NCI-H748 treated with DMSO at 0.1 percent for 48 hours (cell line): ENCODE data around the gene ETV5.

ENCODE experiments used
- DNase-seq: peaks from one replicate; lab custom pipeline; 2025; lab: John Stamatoyannopoulos, UW

Gene ETV5

GRCh38 chr3:186108941-186109865 lies at the start of gene ETV5:
TSS of gene ETV5 (minus strand) at chr3:186109089. CDS start at chr3:186105868, 3,221 bp downstream.
- peak; percentile 85 for DNase-seq

GRCh38 chr3:186154641-186155040 lies 45.8 kb upstream of the ETV5 start:
- no peak for DNase-seq

GRCh38 chr3:186152889-186153292 lies 44.0 kb upstream of the ETV5 start:
- no peak for DNase-seq

- DNase-seq: no peak
These were observed 43.5 kb upstream of the ETV5 start for GRCh38 chr3:186152361-186152798.

GRCh38 chr3:186151077-186151971 lies 42.4 kb upstream of the ETV5 start:
- no peak for DNase-seq

- no peak for DNase-seq
These were observed 41.3 kb upstream of the ETV5 start for GRCh38 chr3:186150041-186150830.

- no peak for DNase-seq
These were observed 40.6 kb upstream of the ETV5 start for GRCh38 chr3:186149319-186149960.

GRCh38 chr3:186144257-186144656 lies 35.4 kb upstream of the ETV5 start:
- DNase-seq: no peak

GRCh38 chr3:186143250-186143649 lies 34.4 kb upstream of the ETV5 start:
- no peak for DNase-seq

- no peak for DNase-seq
These were observed 33.6 kb upstream of the ETV5 start for GRCh38 chr3:186142393-186142932.

GRCh38 chr3:186141790-186142189 lies 32.9 kb upstream of the ETV5 start:
- DNase-seq: no peak

- no peak for DNase-seq
These were observed 29.5 kb upstream of the ETV5 start for GRCh38 chr3:186138272-186138981.

GRCh38 chr3:186137051-186137685 lies 28.3 kb upstream of the ETV5 start:
- no peak for DNase-seq

GRCh38 chr3:186133980-186134379 lies 25.1 kb upstream of the ETV5 start:
- DNase-seq: no peak

- no peak for DNase-seq
These were observed 23.6 kb upstream of the ETV5 start for GRCh38 chr3:186132487-186132886.

- no peak for DNase-seq
These were observed 20.3 kb upstream of the ETV5 start for GRCh38 chr3:186129206-186129605.

GRCh38 chr3:186128158-186128557 lies 19.3 kb upstream of the ETV5 start:
- no peak for DNase-seq

GRCh38 chr3:186127463-186127862 lies 18.6 kb upstream of the ETV5 start:
- DNase-seq: no peak

GRCh38 chr3:186125118-186125517 lies 16.2 kb upstream of the ETV5 start:
- no peak for DNase-seq

GRCh38 chr3:186124592-186124991 lies 15.7 kb upstream of the ETV5 start:
- DNase-seq: no peak
